Activated T-cell treated with anti-CD3 and anti-CD28 coated beads, Interleukin-2, amount 50 U/mL, for 4 hours (primary cell): Measurements from ENCODE around the gene PIAS4. TPM values are rescaled to one million over a fixed set of nuclear protein-coding genes. Genes with fewer than 3 reads are reported as not detected.
A peak's percentile ranks its signal among the peaks of the same experiment; 100 is the strongest.

Experiments used
- ATAC-seq, 2 donors: fragments of 200-7000 bp; cut with Tn5 transposase; one replicate each; pipeline ENCODE4 v1.10.0; 2021
- DNase-seq: peaks from one replicate; pipeline ENCODE4 v3.0.0-alpha.2; 2020
- H3K27me3 Mint-ChIP-seq: one replicate; pipeline ENCODE4 v1.8.0; 2021; ENCODE audit warnings: low read depth, mixed read lengths
- H3K36me3 Mint-ChIP-seq: one replicate; pipeline ENCODE4 v1.8.0; 2022; ENCODE audit warnings: mixed read lengths; ENCODE audit not compliant: insufficient read depth
- H3K4me1 Mint-ChIP-seq: one replicate; pipeline ENCODE4 v1.8.0; 2021; ENCODE audit warnings: low read depth, mixed read lengths
- H3K4me3 Mint-ChIP-seq: one replicate; pipeline ENCODE4 v1.8.0; 2021; ENCODE audit warnings: mild to moderate bottlenecking, moderate library complexity, mixed read lengths
- H3K9me3 Mint-ChIP-seq: one replicate; pipeline ENCODE4 v1.8.0; 2021; ENCODE audit warnings: mixed read lengths
- total RNA-seq, 3 donors: library from RNA; stranded (reverse); gene quantifications; one replicate each; pipeline ENCODE4 v1.2.1, GENCODE V29; 2021

The PIAS4 gene
- total RNA-seq, 3 donors from 2014 or later: 33.9 to 37.0 (median 35.3) TPM

DNA sequence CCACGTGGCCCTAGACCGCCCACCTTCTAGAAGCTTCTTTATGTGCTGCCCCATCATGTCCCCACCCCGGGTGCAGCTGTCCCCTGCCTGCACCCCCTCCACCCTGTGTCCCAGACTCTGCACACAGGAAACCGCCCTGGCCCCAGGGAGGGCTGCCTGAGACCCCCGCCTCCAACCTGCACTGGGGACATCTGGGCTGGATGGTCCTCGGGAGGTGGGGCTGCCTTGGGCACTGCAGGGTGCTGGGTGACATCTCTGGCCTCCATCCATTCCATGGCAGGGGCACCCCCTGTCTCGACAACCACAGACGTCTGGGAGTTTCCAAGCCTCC lies 77.0 kb downstream of the PIAS4 start:
- ATAC-seq (no peak), DNase-seq (no peak)
- Mint-ChIP-seq H3K4me1 (peaks cover 56% of the 10 kb centered on the region), H3K27me3 (no peaks in the 10 kb centered on the region), H3K4me3 (peak overlapping the region; percentile 40), H3K9me3 (no peaks in the 10 kb centered on the region), H3K36me3 (no peaks in the 10 kb centered on the region)

DNA sequence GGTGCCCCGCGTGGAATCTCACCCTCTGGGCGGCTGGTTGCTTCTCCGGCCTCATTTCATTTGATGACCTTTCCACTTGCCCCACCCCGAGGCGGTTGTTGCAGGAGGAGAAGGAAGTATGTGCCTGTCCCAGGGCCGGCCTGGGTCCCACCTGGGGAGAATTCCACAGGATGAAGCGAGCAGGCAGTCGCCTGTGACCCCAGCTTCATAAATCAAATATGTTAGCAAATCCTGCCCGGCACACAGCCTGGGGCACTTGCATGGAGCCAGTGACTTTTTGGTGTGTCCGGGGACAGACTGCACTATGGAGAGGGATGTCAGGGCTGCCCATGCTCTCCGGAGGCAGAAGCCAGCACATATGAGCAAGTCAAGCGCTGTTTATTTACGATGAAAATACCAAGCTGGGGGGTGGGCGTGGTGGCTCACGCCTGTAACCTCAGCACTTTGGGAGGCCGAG lies 78.9 kb downstream of the PIAS4 start:
- DNase-seq: no peak
- Mint-ChIP-seq H3K9me3 (no peaks in the 10 kb centered on the region), H3K27me3 (no peaks in the 10 kb centered on the region), H3K4me1 (peaks cover 59% of the 10 kb centered on the region), H3K4me3 (no peak overlapping the region), H3K36me3 (no peaks in the 10 kb centered on the region)
- no peak for ATAC-seq

DNA sequence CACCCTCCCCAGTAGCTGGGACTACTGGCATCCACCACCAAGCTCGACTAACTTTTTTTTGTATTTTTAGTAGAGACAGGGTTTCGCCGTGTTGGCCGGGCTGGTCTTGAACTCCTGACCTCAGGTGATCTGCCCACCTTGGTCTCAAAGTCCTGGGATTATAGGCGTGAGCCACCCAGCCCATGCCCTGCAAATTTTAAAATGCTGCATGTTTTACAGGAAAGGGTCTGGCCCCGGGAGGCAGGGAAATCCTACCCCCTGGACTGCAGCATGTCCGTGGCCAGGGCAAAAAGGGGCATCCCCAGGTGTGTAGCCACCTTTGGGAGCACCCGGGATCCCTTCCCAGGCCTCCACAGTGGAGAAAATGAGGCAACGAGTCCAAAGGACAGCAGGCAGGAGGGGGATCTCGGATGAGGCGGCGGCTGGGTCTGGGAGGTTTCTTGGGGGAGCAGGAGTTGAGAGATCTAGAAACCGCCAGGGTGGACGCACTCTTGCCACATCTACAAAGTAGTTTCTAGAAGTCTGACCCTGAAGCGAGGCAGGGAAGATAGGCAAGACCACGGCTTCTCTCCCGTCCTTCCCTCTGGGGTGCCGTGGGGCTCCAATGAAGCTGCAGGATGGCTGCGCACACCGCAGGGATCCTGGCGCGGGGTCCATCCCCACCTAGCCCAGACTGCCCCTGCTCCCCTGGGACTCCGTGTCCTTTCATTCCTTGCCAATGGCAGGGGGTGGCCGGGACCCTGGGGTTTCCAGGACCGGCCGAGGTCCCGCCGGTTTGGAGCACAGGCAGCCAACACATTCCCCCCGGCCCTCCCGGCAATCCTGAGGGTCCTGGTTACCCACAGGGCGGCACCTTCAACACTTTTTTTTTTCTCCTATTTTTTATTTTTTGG lies 80.5 kb downstream of the PIAS4 start:
- no peak for DNase-seq
- peaks cover 55% of the 10 kb centered on the region for H3K4me1 Mint-ChIP-seq
- H3K36me3 Mint-ChIP-seq: no peaks in the 10 kb centered on the region
- H3K9me3 Mint-ChIP-seq: no peaks in the 10 kb centered on the region
- no peak for ATAC-seq
- no peaks in the 10 kb centered on the region for H3K27me3 Mint-ChIP-seq
- no peak overlapping the region for H3K4me3 Mint-ChIP-seq

DNA sequence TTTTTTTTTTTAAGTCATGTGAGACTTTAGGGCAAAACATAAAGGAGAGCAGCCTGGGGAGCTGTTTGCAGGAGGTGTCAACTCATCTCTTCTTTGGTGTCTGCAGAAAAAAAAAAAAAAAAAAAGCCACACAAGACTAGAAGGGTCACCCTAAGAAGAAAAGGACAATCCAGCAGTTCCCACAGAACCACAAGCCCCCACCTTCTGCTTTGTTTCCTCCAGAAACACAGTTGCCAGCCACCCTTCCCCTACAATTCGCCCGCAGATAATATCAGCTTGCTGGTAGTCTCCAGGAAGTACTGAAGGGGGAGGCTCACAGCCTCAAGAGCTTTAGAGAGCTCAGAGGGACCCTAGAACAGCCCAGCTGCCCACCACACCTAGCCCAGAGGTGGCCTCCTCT lies 81.4 kb downstream of the PIAS4 start:
- Mint-ChIP-seq H3K36me3 (peaks cover 3% of the 10 kb centered on the region), H3K4me1 (peaks cover 47% of the 10 kb centered on the region), H3K27me3 (no peaks in the 10 kb centered on the region), H3K9me3 (no peaks in the 10 kb centered on the region), H3K4me3 (peak overlapping the region; percentile 35)
- ATAC-seq: peak; percentile 49 to 57
- no peak for DNase-seq

Other genes starting within 250 kb of the PIAS4 start
- 10 to 100 TPM; 44.6 to 48.5 (median 45.4) TPM for gene APBA3, start 246.0 kb upstream of the PIAS4 start, total RNA-seq
- 100 to 1,000 TPM in 2 of 3 donors, 10 to 100 TPM in 1; 95.8 to 132 (median 125) TPM for gene MRPL54, start 245.1 kb upstream of the PIAS4 start, total RNA-seq
- not detected for gene RAX2, start 235.5 kb upstream of the PIAS4 start, total RNA-seq
- 10 to 100 TPM; 43.1 to 87.6 (median 82.9) TPM for gene MATK, start 221.4 kb upstream of the PIAS4 start, total RNA-seq
- 1 to 10 TPM in 1 of 3 donors, under 1 TPM in 2; 0.53 to 1.1 (median 0.90) TPM for gene ZFR2, start 138.7 kb upstream of the PIAS4 start, total RNA-seq
- not detected for gene ATCAY, start 127.1 kb upstream of the PIAS4 start, total RNA-seq
- gene NMRK2, start 74.7 kb upstream of the PIAS4 start, total RNA-seq: not detected
- 10 to 100 TPM; 41.6 to 44.3 (median 42.6) TPM for gene DAPK3, start 36.6 kb upstream of the PIAS4 start, total RNA-seq
- 1,000 to 10,000 TPM; 3,493 to 4,080 (median 3,609) TPM for gene EEF2, start 22.3 kb upstream of the PIAS4 start, total RNA-seq
- gene ZBTB7A, start 59.2 kb downstream of the PIAS4 start, total RNA-seq: 10 to 100 TPM; 46.6 to 49.6 (median 47.4) TPM
- gene MAP2K2, start 116.4 kb downstream of the PIAS4 start, total RNA-seq: 100 to 1,000 TPM; 136 to 143 (median 139) TPM
- under 1 TPM in 1 of 3 donors, not detected in 2; 0.08 TPM for gene CREB3L3, start 145.9 kb downstream of the PIAS4 start, total RNA-seq
- 10 to 100 TPM; 42.9 to 48.2 (median 43.9) TPM for gene SIRT6, start 174.8 kb downstream of the PIAS4 start, total RNA-seq
- under 1 TPM; 0.25 to 0.71 (median 0.26) TPM for gene ANKRD24, start 175.0 kb downstream of the PIAS4 start, total RNA-seq
- gene EBI3, start 221.8 kb downstream of the PIAS4 start, total RNA-seq: 10 to 100 TPM in 1 of 3 donors, 1 to 10 TPM in 2; 6.3 to 26.2 (median 9.9) TPM
- gene YJU2, start 239.3 kb downstream of the PIAS4 start, total RNA-seq: 10 to 100 TPM; 59.7 to 60.7 (median 59.9) TPM